ENCODE measurements around the gene PAXX.

DNA sequence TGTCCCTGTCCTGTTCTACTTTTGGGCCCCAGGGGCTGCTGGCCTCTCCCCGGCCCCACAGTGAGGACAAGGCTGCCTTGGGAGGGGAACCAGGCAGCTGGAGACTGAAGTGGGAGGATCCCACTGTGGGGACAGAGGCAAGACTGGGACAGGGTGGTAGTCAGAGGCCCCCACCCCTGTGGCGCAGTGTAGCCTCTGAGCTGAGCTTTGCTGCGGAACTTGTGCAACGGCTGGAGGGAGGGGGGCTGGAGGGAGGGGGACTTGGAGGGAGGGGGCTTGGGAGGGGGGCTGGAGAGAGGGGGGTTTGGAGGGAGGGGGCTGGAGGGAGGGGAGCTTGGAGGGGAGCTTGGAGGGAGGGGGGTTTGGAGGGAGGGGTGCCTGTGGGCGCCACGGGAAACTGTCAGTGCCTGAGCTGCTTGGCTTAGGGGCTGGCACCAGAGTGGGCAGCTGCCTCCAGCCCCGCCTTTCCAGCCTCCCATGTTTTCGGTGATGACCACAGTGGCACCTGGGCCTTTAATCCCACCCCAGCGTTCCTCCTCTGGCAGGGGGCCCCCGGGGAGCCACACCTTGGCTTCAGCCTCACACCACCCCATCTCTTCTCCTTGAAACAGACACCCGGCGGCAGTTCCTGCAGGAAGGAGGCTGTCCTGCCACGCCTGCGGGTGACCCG, 42.0 kb downstream of the PAXX start:
- TF ChIP-seq POLR2A (IDR thresholded peaks at IDR 0.05) (no peak), CTCF (IDR thresholded peaks at IDR 0.05) (no peak), EP300 (IDR thresholded peaks at IDR 0.05) (no peak)
